HG02840 (cell line): ENCODE results near the gene BOLA3.
"Not testable (repeated sequence)": the region's sequence is repeated elsewhere in the genome, so short reads cannot be mapped to it uniquely, and the experiment has no call there.

Source experiments
- ATAC-seq: cut with Tn5 transposase; IDR thresholded peaks from one replicate; pipeline ENCODE4 v1.9.1; 2021; ENCODE audit warnings: mild to moderate bottlenecking, moderate library complexity, moderate number of reproducible peaks; ENCODE audit not compliant: unreplicated experiment, low FRiP score

The BOLA3 gene, protein sequence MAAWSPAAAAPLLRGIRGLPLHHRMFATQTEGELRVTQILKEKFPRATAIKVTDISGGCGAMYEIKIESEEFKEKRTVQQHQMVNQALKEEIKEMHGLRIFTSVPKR

DNA sequence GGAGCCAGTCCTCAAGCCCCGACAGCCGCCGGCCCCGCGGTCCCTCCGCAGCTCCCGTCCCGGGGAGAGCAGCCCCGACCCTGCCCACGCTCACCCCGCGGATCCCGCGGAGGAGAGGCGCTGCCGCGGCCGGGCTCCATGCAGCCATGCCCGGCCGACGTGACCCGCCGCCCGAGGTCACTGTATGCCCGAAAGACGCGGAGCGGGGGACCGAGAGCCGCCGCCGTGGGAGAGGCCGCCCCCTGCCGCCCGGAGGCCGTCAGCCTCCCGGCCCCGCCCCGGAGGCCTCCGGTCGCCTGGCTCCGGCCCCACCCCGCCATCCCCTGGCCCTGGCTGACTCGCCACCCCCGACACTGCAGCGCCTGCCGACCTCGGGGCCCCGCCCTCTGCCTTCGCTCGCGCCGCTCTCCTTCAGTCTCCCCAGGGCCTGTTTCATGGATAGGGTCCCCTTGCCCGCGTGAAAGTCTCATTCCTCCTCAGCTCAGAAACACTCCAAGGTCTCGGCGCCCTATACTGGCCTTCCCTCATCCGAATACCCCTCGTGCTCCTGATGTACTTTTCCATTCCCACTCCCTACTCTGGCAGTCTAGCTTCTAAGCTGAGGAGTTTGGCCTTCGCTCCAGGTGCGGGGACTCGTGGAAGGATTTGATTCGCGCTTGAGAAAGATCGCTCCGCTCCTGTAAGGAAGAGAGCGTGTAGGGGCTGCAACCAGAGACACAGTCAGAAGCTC lies at the start of gene BOLA3:
TSS of gene BOLA3 (minus strand) at position 186 of the 730 bp plus-strand sequence. CDS start at position 148, 38 bp downstream.
- ATAC-seq: peak; percentile 91

DNA sequence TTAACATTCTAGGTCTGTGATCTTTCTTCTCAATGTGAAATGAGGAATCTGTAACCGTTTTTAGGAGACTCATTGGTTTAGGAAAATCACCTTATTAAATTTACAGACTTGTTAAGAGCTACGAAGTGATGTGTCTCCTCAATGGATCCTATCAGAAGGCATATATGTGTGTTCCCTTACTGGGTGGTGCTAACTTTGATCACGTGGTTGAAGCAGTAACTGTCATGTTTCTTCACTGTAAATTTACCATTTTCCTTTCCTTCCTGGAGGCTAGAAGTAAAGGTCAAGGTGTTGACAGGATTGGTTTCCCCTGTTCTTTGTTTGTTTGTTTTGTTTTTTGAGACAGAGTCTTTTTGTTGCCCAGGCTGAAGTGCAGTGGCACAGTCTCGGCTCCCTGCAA lies 49.3 kb upstream of the BOLA3 start:
- no peak for ATAC-seq

DNA sequence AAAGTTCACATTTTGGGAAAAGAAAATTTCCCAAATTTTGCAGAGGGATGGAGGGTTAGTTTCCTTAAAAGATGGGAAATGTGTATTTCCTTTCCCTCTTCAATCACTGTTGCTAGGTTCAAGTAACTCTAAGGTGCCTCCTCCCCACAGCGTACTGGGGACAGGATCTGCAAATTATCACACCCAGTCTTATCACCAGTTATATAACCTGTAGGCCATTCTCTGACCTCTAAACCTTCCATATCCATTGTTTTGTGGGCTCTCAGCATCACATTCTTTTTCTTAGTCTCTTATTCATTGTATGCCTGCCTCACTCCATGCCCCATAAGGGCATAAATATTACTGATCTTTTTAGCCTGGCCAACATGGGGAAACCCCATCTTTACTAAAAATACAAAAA lies 47.1 kb upstream of the BOLA3 start:
- ATAC-seq: no peak

DNA sequence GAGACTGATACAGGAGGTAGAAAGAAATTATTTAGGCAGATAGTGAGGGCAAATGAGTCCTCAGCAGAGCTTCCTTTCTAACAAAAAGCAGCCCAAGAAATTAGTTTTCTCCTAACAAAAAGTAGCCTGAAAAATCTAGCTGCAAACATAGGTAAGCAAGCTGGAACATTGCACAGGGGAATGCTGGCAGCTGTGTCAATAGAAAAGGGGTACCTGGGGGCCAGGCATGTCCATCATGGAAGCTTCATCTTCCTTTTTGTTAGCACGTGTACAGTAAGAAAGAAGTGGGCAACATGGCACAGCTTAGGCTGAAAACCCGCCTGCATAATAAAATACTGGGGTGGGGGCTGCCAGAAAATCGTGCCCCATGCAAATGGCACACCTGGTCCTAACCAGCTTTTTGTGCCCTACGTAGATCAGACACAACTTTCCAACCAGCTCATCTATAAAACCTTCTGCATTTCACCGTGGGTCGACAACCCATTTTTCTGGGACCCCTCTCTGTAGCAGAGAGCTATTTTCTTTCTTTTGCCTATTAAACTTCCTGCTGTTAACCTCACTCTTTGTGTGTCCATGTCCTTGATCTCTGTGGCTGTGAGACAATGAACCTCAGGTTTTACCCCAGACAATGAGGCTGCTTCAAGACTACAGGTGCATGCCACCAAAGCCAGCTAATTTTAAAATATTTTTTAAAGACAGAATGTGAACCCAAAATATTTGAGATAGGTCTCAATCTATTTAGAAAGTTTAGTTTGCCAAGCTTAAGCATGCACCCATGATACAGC lies 44.1 kb upstream of the BOLA3 start:
- no peak for ATAC-seq

DNA sequence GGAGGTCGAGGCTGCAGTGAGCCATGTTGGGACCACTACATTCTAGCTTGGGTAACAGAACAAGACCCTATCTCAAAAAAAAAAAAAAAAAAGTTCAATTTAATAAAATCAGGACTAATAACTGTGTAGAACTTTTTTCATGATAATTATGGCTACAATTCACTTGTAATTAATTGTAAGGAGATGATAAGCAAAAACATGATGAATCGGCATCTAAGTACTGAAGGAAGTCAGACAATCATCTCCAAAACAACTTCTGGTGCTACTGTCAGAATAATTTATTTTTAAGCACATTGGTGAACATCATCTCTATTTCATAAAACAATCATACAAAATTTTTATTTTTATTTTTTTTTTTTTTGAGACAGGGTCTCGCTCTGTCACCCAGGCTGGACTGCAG lies 41.0 kb upstream of the BOLA3 start:
- ATAC-seq: no peak

DNA sequence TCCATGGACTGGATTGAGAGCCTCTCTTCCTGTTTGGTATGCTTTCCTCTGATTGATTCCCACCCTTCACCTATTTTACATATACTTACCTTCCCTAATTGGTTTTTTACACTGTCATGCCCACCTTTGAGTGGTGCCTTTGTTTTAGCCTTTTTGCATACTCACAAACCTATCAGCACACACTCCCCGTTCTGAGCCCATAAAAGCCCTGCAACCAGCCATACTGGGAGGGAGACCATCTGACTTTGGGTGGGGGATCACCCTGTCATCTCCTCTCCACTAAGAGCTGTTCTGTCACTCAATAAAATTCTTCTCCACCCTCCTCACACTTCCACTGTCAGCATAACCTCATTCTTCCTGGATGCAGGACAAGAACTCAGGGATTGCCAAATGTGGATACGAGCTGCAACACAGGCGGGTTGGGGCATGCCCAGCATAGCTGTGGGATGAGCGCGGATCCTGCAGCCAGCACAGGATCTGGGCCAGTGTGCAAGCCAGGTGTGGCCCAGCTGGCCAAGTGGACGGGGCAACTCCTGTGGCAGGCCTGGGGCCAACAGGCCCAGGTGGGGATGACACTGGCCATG lies 40.4 kb upstream of the BOLA3 start:
- ATAC-seq: no peak

DNA sequence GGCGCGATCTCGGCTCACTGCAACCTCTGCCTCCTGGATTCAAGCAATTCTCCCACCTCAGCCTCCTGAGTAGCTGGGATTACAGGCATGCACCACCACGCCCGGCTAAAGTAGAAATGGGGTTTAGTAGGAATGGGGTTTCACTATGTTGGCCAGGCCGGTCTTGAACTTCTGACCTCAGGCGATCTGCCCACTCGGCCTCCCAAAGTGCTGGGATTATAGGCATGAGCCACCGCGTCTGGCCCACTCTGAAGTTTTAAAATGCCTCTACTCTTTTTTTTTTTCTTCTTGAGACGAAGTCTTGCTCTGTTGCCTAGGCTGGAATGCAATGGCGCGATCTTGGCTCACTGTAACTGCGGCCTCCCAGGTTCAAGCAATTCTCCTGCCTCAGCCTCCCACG lies 39.0 kb upstream of the BOLA3 start:
- not testable (repeated sequence) for ATAC-seq

DNA sequence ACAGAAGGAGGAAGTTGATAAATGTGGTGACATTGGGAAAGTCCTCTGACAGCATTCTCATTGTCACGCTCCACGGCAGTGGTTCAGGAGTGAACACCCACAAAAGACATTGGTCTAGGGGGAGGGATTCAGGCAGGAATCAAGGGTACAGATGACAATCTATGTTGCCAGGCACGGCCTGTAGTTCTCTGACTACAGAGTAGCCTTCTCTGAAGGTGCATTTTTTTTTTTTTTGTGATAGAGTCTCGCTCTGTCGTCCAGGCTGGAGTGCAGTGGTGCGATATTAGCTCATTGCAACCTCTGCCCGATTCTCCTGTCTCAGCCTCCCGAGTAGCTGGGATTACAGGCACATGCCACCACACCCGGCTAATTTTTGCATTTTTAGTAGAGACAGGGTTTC lies 38.3 kb upstream of the BOLA3 start:
- ATAC-seq: peak; percentile 71

DNA sequence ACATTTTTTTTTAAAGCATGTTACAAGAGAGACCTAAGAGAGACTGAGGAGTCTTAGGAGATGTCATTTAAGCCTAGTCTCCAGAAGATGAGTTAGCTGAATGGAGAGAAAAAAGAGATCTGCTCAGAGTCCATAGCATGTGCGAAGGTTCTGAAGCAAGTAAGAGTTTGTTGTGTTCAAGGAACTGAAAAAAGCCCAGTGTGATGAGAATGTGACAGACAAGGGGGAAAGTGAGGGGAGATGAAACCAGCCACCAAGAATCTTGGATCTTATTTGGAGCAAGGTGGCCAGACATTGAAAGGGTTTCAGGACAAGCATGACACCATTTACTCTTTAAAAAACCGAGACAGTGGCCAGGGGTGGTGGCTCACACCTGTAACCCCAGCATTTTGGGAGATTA lies 36.2 kb upstream of the BOLA3 start:
- ATAC-seq: no peak

DNA sequence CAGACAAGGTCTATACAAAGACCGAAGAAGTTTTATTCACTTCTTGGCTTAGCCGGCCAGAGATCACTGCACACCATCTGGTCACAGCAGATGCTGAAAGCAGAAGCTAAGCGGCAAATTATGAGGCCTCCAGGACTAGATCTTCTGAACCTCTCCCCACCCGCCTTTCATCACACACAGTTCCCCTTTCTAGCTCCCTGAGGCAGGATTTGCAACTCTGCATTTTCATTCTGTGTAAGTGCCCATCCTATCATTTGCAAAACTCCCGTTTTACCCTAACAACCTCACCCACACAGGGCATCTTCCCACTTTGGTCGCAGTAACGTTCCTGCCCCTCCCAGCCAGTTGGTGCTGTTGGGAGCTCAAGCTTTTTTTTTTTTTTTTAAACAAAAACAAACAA lies 34.0 kb upstream of the BOLA3 start:
- ATAC-seq: no peak

DNA sequence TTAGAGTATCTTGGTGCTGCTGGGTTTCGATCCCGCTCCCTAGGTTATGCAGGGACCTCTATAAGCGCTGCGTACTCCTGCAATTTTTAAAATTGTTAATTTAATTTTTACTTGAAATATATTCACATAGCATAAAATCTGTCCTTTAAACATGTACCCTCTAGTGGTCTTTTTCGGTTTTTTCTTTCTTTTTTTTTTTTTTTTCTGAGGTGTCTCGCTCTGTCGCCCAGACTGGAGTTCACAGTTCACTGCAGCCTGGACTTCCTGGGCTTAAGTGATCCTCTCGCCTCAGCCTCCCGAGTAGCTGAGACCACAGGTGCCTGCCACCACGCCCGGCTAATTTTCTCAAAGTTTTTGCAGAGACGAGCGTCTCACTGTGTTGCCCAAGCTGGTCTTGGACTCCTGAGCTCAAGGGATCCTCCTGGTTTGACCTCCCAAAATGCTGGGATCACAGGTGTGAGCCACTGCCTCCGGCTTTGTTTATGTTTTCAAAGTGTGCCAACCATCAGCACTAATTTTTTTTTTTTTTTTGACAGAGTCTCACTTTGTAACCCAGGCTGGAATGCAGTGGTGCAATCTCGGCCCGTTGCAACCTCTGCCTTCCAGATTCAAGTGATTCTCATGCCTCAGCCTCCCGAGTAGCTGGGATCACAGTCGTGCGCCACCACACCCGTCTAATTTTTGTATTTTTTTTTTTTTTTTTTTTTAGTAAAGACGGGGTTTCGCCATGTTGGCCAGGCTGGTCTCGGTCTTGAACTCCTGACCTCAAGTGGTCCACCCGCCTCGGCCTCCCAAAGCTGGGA lies 31.6 kb upstream of the BOLA3 start:
- peak; percentile 7 for ATAC-seq

DNA sequence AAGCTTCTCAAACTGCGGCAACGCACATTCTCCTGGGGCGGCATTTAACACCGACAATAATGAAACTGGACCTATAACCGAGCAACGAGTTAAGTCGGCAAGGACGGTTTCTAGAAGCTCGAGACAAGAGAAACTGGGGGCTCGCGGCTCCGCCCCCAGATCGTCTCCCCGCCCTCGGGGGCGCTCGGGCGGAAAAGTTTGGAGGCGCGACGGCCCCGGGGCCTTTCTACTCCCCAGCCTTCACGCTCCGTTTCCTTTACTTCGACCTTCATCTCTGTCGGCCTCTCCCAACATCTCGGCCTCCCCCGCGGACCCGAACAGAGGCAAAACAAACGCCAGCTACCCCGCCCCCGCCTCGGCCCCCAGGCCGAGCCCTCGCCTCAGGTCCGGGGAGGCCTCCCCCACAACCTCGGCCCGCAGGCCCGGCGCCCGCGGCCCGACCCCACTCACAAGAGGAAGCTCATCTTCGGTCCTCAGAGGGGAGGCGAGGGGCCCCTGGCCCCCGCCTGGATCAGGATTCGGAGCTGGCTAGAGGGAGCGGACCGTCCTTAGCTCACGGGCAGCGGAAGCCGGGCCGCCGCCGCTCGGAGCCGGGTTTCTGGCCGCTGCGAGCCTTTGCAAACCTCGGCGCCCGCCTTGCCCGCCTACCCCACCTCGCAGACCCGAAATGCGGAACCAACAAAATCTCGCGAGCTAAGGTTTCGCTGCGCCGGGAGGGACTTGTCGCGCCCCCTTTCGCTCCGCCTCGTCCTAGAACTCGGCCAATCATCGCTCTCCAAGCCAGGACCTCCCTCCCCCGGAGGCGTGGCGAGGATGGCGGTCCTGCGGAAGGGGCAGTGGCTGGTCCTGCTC lies 30.7 kb upstream of the BOLA3 start, which contains the start of gene MOB1A:
TSS of gene MOB1A (minus strand) at position 669 of the 852 bp plus-strand sequence. CDS start at position 464, 205 bp downstream.
- peak; percentile 83 for ATAC-seq

DNA sequence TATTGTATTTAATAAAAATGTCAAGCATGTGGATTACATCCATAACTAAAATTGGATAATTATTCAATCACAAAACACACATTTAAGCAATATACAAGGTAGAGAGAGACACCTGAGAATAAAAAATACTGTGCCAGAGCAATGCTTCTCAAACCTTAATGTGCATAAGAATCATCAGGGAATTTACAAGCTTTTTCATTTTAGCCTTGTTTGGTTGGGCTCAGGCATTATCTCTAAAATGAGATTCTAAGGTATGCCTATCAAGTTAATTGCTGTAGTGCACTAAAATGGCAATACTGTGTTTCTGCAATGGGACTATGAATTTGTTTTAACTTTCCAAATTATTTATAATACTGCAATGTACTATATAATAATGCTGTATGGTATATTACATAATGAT lies 30.0 kb upstream of the BOLA3 start:
- ATAC-seq: no peak

DNA sequence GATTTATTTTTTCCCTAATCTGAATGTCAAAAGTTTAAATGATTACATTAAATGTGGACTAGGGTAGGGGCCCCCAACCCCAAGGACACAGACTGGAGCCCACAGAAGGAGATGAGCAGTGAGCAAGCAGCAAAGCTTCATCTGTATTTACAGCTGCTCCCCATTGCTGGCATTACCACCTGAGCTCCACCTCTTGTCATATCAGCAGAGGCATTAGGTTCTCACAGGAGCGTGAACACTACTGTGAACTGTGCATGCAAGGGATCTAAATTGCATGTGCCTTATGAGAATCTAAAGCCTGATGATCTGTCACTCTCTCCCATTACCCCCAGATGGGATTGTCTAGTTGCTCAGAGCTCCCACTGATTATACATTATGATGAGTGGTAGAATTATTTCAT lies 27.2 kb upstream of the BOLA3 start:
- ATAC-seq: no peak

DNA sequence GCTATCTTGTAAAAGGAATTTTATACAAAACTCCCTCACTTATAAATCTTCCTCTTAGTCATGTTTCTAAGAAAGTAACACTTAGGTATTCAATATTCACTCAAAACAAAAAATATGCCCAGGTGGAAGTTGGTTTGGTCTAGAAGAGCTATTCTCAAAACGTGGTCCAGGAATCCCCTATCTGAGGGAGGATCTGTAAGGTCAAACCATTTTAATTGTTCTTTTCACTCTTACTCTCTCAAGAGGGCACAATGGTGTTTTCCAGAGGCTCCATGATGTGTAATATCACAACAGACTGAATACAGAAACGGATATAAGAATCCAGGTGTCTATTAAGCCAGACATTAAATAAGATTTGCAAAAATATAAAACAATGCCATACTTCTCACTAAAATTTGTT lies 21.0 kb upstream of the BOLA3 start:
- ATAC-seq: no peak

DNA sequence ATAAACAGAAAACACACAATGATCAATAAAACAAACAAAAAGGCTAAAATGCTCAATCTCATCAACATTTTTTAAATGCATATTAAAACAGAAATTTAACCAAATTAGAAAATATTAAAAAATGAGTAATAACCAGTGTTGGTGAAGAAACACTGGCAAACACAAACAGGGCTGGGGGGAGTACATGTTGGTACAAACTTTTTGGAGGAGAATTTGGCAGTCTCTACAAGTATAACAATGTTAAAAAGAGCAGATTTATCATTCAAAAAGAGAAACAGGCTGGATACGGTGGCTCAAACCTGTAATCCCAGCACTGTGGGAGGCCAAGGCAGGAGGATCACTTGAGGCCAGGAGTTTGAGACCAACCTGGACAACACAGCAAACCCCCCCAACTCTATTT lies 17.0 kb upstream of the BOLA3 start:
- ATAC-seq: no peak

DNA sequence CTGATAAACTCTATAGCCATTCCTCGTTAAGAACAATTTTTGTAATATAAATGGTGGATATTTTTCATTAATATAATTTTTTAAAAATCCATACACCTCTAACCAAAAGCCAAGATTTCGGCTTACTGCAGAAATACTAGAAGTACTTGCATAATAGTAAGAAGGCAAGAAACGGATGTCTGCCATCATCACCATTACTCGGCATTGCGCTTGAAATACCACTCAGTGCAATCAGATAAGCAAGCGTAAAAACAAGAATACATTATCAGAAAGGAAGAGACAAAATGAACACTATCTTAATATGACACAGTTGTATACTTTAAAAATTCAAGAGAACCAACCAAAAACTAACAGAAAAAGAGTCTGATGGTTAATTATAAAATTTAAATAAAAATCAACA lies 15.2 kb upstream of the BOLA3 start:
- ATAC-seq: no peak

DNA sequence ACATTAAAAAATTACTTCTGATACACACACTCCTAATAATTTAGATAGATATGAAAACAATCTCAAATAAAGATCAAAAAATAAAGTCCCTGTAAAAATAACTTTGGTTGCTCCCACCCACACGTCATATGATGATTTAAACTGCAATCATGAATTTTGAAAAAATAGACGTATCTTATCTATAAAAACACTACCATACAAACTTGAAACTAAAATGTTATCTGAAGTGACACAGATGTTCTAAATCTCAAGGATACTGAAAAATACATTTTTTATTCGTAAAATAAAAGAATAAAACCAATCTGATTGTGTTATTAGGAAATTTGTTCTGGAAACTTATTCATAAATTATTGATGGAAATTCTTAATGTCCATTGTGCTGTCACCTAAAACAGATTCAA lies 8.1 kb upstream of the BOLA3 start:
- ATAC-seq: no peak

DNA sequence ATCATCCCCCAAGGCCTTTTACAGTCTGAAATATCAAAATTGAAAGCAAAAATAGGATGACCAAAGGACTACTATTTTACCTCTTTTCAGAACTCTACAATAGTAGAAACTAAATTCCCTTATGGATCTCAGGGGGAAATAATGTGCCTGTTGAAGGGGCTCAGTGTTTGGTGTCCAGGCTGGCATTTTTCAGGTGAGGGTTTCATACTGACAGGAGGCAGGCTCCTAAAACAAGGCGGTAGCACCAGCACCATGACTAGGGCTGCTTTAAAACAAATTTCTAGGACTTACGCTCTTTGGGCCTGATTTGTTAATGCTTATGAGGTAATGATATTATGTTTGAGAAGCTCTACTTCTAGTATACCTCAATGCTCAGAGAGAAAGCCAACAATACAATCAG lies 5.2 kb upstream of the BOLA3 start:
- ATAC-seq: no peak
